Thoracic aorta endothelial cell (primary cell): ENCODE data around the gene PSMG2. TPM values are rescaled to one million over a fixed set of nuclear protein-coding genes. Genes with fewer than 3 reads are reported as not detected.

Experiments used
- small RNA-seq: library from RNA; depleted of rRNA; stranded (forward); fragments of <200 nt; gene quantifications from one replicate; pipeline ENCODE3, GENCODE V24; 2012
- total RNA-seq: library from RNA; depleted of rRNA; stranded (reverse); fragments of >200 nt; gene quantifications from 2 replicates; pipeline ENCODE4 v1.2.3, GENCODE V29; 2012

The PSMG2 gene
- 73.7 and 104 TPM in 2 replicates for total RNA-seq

GRCh38 chr18:12702221-12703095, at the start of gene PSMG2, which contains the start of gene CEP76:
TSS of gene PSMG2 (plus strand) at chr18:12703042. CDS start at chr18:12703108, 66 bp downstream.
TSS of gene CEP76 (minus strand) at chr18:12702723. CDS start at chr18:12702548, 175 bp downstream.

GRCh38 chr18:12657684-12658425, 45.0 kb upstream of the PSMG2 start, which contains the start of gene SPIRE1:
TSS of gene SPIRE1 (minus strand) at chr18:12658107. CDS start at chr18:12657866, 241 bp downstream.

Small RNAs within 50 kb of the gene (small RNA-seq; reads per million reads assigned to genes)
- gene RF00019 = not detected

Other genes starting within 250 kb of the PSMG2 start
- gene SPIRE1, start 44.9 kb upstream of the PSMG2 start, total RNA-seq = 43.9 and 68.8 TPM in 2 replicates
- 14.9 and 17.4 TPM in 2 replicates for gene CEP76, start 319 bp upstream of the PSMG2 start, total RNA-seq
- gene PTPN2, start 181.2 kb downstream of the PSMG2 start, total RNA-seq = 18.2 and 26.1 TPM in 2 replicates
- gene SEH1L, start 245.0 kb downstream of the PSMG2 start, total RNA-seq = 59.2 and 63.2 TPM in 2 replicates